Measurements from ENCODE around the gene USP25. TPM values are rescaled to one million over a fixed set of nuclear protein-coding genes. Genes with fewer than 3 reads are reported as not detected.

Gene USP25
- 10 to 100 TPM; 10.4 to 10.8 TPM for polyA plus RNA-seq

- Histone ChIP-seq H3K4me3 (ENCODE audit: low read depth in 1 of 2, low read length in 2 of 2) (peak within 1 kb of the TSS; percentile 88 to 96), H3K9me3 (ENCODE audit: control insufficient read depth in 2 of 2, insufficient read depth in 1 of 2, low read depth in 1 of 2, low read length in 1 of 2) (no peaks in the 10 kb centered on the region), H3K27me3 (ENCODE audit: control insufficient read depth in 1 of 2, insufficient read depth in 2 of 2, low read length in 2 of 2) (no peaks in the 10 kb centered on the region), H3K36me3 (ENCODE audit: control insufficient read depth in 2 of 2, insufficient read depth in 2 of 2, low read length in 1 of 2) (no peaks in the 10 kb centered on the region), H3K4me1 (ENCODE audit: control insufficient read depth in 2 of 2, insufficient read depth in 2 of 2, low read length in 1 of 2) (no peaks in the 10 kb centered on the region), H3K27ac (ENCODE audit: low read depth in 2 of 2, low read length in 1 of 2) (peak within 1 kb of the TSS; percentile 97 to 98)
- 1% methylated on average over 68 to 122 of the region's 123 CpGs for WGBS, 2 donors
These were observed at the start of gene USP25 for GRCh38 chr21:15729674-15730483. Gene USP25 (plus strand): TSS chr21:15729982. CDS start chr21:15730394, 412 bp downstream.

- H3K9me3 ChIP-seq (ENCODE audit: control insufficient read depth in 2 of 2, insufficient read depth in 1 of 2, low read depth in 1 of 2, low read length in 1 of 2), result no peaks in the 10 kb centered on the region
- H3K4me3 ChIP-seq (ENCODE audit: low read depth in 1 of 2, low read length in 2 of 2), result no peak overlapping the region
- H3K4me1 ChIP-seq (ENCODE audit: control insufficient read depth in 2 of 2, insufficient read depth in 2 of 2, low read length in 1 of 2), result no peaks in the 10 kb centered on the region
- no peak overlapping the region for H3K27ac ChIP-seq (ENCODE audit: low read depth in 2 of 2, low read length in 1 of 2)
- no peaks in the 10 kb centered on the region for H3K27me3 ChIP-seq (ENCODE audit: control insufficient read depth in 1 of 2, insufficient read depth in 2 of 2, low read length in 2 of 2)
- no peaks in the 10 kb centered on the region for H3K36me3 ChIP-seq (ENCODE audit: control insufficient read depth in 2 of 2, insufficient read depth in 2 of 2, low read length in 1 of 2)
- 79 to 80% methylated on average over 6 of the region's 6 CpGs for WGBS, 2 donors
These were observed 47.4 kb upstream of the USP25 start for GRCh38 chr21:15682186-15682895.

GRCh38 chr21:15682977-15683376 is 46.8 kb upstream of the USP25 start:
- Histone ChIP-seq H3K36me3 (ENCODE audit: control insufficient read depth in 2 of 2, insufficient read depth in 2 of 2, low read length in 1 of 2) (no peaks in the 10 kb centered on the region), H3K4me1 (ENCODE audit: control insufficient read depth in 2 of 2, insufficient read depth in 2 of 2, low read length in 1 of 2) (no peaks in the 10 kb centered on the region), H3K4me3 (ENCODE audit: low read depth in 1 of 2, low read length in 2 of 2) (no peak overlapping the region), H3K27me3 (ENCODE audit: control insufficient read depth in 1 of 2, insufficient read depth in 2 of 2, low read length in 2 of 2) (no peaks in the 10 kb centered on the region), H3K9me3 (ENCODE audit: control insufficient read depth in 2 of 2, insufficient read depth in 1 of 2, low read depth in 1 of 2, low read length in 1 of 2) (no peaks in the 10 kb centered on the region), H3K27ac (ENCODE audit: low read depth in 2 of 2, low read length in 1 of 2) (no peak overlapping the region)
- WGBS, 2 donors, result 23 to 33% methylated on average over 2 of the region's 2 CpGs

GRCh38 chr21:15686506-15686905 is 43.3 kb upstream of the USP25 start:
- 65 to 67% methylated on average over 1 of the region's 1 CpG for WGBS, 2 donors
- Histone ChIP-seq H3K27ac (ENCODE audit: low read depth in 2 of 2, low read length in 1 of 2) (no peak overlapping the region), H3K27me3 (ENCODE audit: control insufficient read depth in 1 of 2, insufficient read depth in 2 of 2, low read length in 2 of 2) (no peaks in the 10 kb centered on the region)

GRCh38 chr21:15687208-15687607 is 42.6 kb upstream of the USP25 start:
- WGBS, 2 donors, result 79 to 81% methylated on average over 3 of the region's 3 CpGs
- Histone ChIP-seq H3K9me3 (ENCODE audit: control insufficient read depth in 2 of 2, insufficient read depth in 1 of 2, low read depth in 1 of 2, low read length in 1 of 2) (no peaks in the 10 kb centered on the region), H3K4me3 (ENCODE audit: low read depth in 1 of 2, low read length in 2 of 2) (no peak overlapping the region), H3K27ac (ENCODE audit: low read depth in 2 of 2, low read length in 1 of 2) (no peak overlapping the region), H3K27me3 (ENCODE audit: control insufficient read depth in 1 of 2, insufficient read depth in 2 of 2, low read length in 2 of 2) (no peaks in the 10 kb centered on the region), H3K36me3 (ENCODE audit: control insufficient read depth in 2 of 2, insufficient read depth in 2 of 2, low read length in 1 of 2) (no peaks in the 10 kb centered on the region), H3K4me1 (ENCODE audit: control insufficient read depth in 2 of 2, insufficient read depth in 2 of 2, low read length in 1 of 2) (no peaks in the 10 kb centered on the region)

More at GRCh38 chr21:15686506-15686905, 43.3 kb upstream of the USP25 start:
- no peak overlapping the region for H3K4me3 ChIP-seq (ENCODE audit: low read depth in 1 of 2, low read length in 2 of 2)
- H3K36me3 ChIP-seq (ENCODE audit: control insufficient read depth in 2 of 2, insufficient read depth in 2 of 2, low read length in 1 of 2), result no peaks in the 10 kb centered on the region
- H3K4me1 ChIP-seq (ENCODE audit: control insufficient read depth in 2 of 2, insufficient read depth in 2 of 2, low read length in 1 of 2), result no peaks in the 10 kb centered on the region
- H3K9me3 ChIP-seq (ENCODE audit: control insufficient read depth in 2 of 2, insufficient read depth in 1 of 2, low read depth in 1 of 2, low read length in 1 of 2), result no peaks in the 10 kb centered on the region

GRCh38 chr21:15688016-15688415 is 41.8 kb upstream of the USP25 start:
- WGBS, 2 donors, result 75 to 81% methylated on average over 3 of the region's 3 CpGs
- Histone ChIP-seq H3K27ac (ENCODE audit: low read depth in 2 of 2, low read length in 1 of 2) (no peak overlapping the region), H3K4me3 (ENCODE audit: low read depth in 1 of 2, low read length in 2 of 2) (no peak overlapping the region)

GRCh38 chr21:15688809-15689208 is 41.0 kb upstream of the USP25 start:
- Histone ChIP-seq H3K4me1 (ENCODE audit: control insufficient read depth in 2 of 2, insufficient read depth in 2 of 2, low read length in 1 of 2) (no peaks in the 10 kb centered on the region), H3K36me3 (ENCODE audit: control insufficient read depth in 2 of 2, insufficient read depth in 2 of 2, low read length in 1 of 2) (no peaks in the 10 kb centered on the region), H3K27me3 (ENCODE audit: control insufficient read depth in 1 of 2, insufficient read depth in 2 of 2, low read length in 2 of 2) (no peaks in the 10 kb centered on the region), H3K27ac (ENCODE audit: low read depth in 2 of 2, low read length in 1 of 2) (no peak overlapping the region), H3K4me3 (ENCODE audit: low read depth in 1 of 2, low read length in 2 of 2) (no peak overlapping the region), H3K9me3 (ENCODE audit: control insufficient read depth in 2 of 2, insufficient read depth in 1 of 2, low read depth in 1 of 2, low read length in 1 of 2) (no peaks in the 10 kb centered on the region)
- WGBS, 2 donors, result 58 to 85% methylated on average over 2 of the region's 2 CpGs

More at GRCh38 chr21:15688016-15688415, 41.8 kb upstream of the USP25 start:
- Histone ChIP-seq H3K4me1 (ENCODE audit: control insufficient read depth in 2 of 2, insufficient read depth in 2 of 2, low read length in 1 of 2) (no peaks in the 10 kb centered on the region), H3K9me3 (ENCODE audit: control insufficient read depth in 2 of 2, insufficient read depth in 1 of 2, low read depth in 1 of 2, low read length in 1 of 2) (no peaks in the 10 kb centered on the region), H3K36me3 (ENCODE audit: control insufficient read depth in 2 of 2, insufficient read depth in 2 of 2, low read length in 1 of 2) (no peaks in the 10 kb centered on the region), H3K27me3 (ENCODE audit: control insufficient read depth in 1 of 2, insufficient read depth in 2 of 2, low read length in 2 of 2) (no peaks in the 10 kb centered on the region)

GRCh38 chr21:15692711-15693110 is 37.1 kb upstream of the USP25 start:
- no peak overlapping the region for H3K27ac ChIP-seq (ENCODE audit: low read depth in 2 of 2, low read length in 1 of 2)
- WGBS, 2 donors, result 90 to 92% methylated on average over 2 of the region's 2 CpGs
- H3K27me3 ChIP-seq (ENCODE audit: control insufficient read depth in 1 of 2, insufficient read depth in 2 of 2, low read length in 2 of 2), result no peaks in the 10 kb centered on the region
- H3K4me1 ChIP-seq (ENCODE audit: control insufficient read depth in 2 of 2, insufficient read depth in 2 of 2, low read length in 1 of 2), result no peaks in the 10 kb centered on the region
- H3K4me3 ChIP-seq (ENCODE audit: low read depth in 1 of 2, low read length in 2 of 2), result no peak overlapping the region
- H3K9me3 ChIP-seq (ENCODE audit: control insufficient read depth in 2 of 2, insufficient read depth in 1 of 2, low read depth in 1 of 2, low read length in 1 of 2), result no peaks in the 10 kb centered on the region
- no peaks in the 10 kb centered on the region for H3K36me3 ChIP-seq (ENCODE audit: control insufficient read depth in 2 of 2, insufficient read depth in 2 of 2, low read length in 1 of 2)

GRCh38 chr21:15695241-15695640 is 34.5 kb upstream of the USP25 start:
- Histone ChIP-seq H3K9me3 (ENCODE audit: control insufficient read depth in 2 of 2, insufficient read depth in 1 of 2, low read depth in 1 of 2, low read length in 1 of 2) (no peaks in the 10 kb centered on the region), H3K4me3 (ENCODE audit: low read depth in 1 of 2, low read length in 2 of 2) (no peak overlapping the region), H3K4me1 (ENCODE audit: control insufficient read depth in 2 of 2, insufficient read depth in 2 of 2, low read length in 1 of 2) (no peaks in the 10 kb centered on the region), H3K36me3 (ENCODE audit: control insufficient read depth in 2 of 2, insufficient read depth in 2 of 2, low read length in 1 of 2) (no peaks in the 10 kb centered on the region), H3K27ac (ENCODE audit: low read depth in 2 of 2, low read length in 1 of 2) (no peak overlapping the region), H3K27me3 (ENCODE audit: control insufficient read depth in 1 of 2, insufficient read depth in 2 of 2, low read length in 2 of 2) (no peaks in the 10 kb centered on the region)
- WGBS, 2 donors, result 82 to 89% methylated on average over 1 of the region's 1 CpG
